GM21723 (cell line): ENCODE data around the gene AFF3.

ENCODE experiments used
- ATAC-seq: cut with Tn5 transposase; IDR thresholded peaks from one replicate; pipeline ENCODE4 v1.9.1; 2021; ENCODE audit warnings: mild to moderate bottlenecking, moderate library complexity; ENCODE audit not compliant: unreplicated experiment

Gene AFF3

DNA sequence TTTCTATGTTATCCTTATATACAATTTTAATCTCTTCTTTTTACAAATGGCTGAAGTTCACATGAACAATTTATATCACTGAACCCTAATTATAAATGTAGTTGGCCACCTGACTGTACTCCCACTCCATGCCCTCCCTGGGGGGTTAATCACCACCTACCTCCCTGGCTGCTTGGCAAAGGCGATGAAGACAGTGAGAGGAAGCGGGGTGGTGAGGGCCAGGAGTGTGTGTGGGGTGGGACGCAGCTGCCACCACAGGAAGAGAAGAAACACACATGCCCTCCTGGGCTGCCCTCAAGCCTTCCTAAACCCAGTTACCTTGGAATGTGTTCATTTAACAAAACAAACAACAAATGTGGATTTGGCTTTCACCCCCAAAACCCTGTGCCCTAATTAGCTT, 565.6 kb downstream of the AFF3 start:
- no peak for ATAC-seq

DNA sequence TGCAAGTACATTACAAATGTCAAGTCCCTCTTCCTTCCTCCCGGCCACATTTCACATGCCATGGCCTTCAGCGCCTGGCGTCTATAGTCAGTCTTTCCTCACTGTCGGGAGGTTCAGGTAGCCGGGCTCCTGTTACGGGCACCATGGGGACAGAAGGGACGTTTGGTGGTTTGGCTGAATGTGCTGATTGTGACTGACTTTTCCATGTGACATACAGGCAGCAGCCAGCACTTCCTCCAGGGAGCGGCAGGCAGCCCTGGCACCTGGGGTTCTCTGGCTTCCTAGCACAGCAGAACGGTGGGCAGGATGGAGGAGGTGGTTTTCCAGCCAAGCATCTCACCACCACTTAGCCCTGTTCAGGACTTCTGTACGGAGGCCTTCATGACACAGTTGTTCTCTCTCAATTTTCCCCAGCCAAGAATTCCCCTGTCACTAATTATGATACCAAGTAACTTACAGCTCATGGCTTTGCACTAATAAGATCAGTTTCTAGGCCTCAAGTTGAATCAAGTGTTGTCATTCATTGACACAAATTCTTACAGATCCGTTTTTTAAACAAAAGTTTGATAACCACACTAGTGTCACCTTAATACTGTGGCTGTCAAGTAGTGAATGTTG, 568.6 kb downstream of the AFF3 start:
- no peak for ATAC-seq

DNA sequence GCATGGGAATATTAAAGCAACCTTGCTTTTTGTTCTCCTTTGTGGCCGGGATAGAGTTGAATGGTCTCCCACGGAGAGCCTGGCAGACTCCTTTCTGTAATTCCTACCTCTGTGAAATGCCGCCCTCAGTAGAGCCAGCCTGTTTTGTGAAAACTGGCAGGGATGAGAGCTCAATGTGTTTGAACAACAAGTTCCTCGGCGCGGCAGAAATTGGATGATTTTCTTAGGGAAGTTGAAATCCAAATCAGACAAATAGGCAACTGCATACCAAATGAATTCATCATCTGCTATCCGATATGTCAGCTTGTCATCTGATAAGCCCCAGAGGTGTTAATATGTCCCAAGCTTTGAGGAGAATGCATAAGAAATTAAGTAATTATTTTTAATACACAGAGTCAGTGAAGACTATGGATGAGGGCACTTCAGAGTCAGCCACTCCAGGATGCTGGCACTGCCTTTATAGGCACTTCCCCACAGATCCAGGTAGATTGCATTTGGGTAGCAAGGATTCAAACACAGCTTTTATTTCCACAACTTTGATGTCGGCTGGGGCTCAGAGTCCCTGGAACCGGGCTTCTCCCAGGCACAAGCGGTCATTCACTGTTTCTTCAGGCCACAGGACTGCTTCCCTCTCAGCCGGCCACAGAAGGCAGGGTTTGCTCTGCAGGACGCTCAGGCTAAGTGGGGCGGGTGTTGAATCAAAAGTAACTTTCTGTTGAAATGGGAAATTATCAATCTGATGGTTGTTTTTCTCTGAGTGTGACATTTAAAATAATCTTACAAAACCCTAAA, 569.8 kb downstream of the AFF3 start:
- no peak for ATAC-seq

DNA sequence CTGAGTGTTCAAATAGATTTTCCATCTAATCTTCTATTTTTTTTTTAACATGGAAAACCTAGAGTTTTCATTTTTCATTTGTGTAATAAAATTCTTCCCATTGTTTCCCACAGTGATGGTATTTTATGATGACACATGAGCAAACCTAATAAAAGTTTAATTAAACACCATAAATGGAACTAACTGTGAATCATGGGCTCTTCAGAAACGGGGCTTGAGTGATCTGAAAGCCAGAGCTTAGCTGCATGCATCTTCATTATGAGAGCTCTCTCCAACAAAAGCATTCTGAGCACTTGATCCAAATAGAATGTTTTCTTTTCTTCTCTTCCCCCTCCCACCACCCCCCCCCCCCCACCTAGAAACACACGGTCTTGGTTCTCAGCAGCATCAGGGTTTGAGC, 570.4 kb downstream of the AFF3 start:
- ATAC-seq = no peak

DNA sequence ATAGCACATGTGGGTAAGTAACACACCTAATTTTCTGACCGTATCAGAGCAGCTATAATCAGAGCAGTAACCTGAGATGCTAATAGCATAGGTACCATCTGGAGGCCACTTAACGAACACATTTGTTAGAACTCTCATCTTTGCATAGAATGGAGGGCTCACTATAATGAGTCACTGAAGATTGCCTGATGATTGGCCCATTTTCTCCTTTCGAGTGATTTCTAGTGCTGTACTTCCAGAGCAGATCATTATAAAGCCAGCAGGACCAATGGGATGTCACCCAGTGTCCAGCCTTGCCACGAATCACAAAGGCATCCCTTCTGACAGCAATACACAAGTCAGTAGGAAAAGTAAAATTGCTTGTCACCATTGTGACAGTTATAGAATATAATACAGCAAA, 570.9 kb downstream of the AFF3 start:
- ATAC-seq = no peak

DNA sequence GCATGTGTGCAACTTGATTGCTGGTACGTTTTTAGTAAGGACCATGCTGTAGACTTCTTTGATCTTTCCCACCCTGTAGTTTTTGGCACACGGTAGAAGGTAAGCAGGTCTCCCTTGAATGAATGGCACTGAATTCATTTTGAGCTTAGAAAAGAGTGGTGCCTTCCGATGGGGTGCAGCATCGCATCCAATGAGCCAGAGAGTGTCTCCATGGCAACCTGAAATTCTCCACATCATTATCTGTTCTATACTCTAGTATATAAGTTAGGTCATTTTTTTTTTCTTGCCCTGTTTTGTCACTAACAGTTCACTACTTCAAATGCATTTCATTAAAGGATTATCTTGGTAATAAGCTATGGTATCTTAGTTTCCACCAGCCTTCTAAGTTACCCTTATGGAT, 571.4 kb downstream of the AFF3 start:
- no peak for ATAC-seq

DNA sequence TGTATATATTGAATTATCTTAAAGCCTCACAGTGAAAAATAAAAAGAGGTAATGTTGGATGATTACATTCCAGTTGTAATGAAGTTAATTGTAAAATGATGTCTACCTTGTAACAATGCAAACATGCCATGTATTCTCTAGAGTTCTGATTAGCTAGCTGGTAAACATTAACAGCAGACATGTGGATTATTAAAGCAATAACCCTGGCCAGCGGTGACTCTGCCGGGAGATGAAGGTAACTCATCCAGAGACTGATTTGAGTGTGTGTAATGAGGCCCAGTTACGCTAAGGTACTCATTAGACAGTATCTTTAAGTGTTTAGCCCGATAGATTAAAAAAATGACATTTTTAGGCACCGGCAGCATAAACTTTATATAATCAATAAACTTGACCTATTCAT, 573.0 kb downstream of the AFF3 start:
- ATAC-seq = no peak

DNA sequence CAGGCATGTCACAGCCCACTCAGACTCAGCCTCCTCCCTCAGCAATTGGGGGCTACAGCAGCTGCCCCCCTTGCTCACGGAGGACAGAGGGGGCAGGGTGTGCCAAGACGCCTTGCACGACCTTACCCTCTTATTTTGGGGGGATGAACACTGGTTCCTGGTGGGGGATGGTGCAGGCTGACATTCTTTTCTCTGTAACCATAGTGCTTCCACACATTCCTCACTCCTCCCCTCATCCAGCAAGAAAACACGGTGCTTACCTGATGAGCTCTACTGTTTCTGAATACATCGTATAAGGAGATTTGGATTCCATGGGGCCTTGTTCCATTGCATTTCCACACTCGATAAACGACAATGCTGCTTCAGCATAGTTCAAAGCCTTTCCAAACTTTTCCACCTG, 577.2 kb downstream of the AFF3 start:
- ATAC-seq = no peak

DNA sequence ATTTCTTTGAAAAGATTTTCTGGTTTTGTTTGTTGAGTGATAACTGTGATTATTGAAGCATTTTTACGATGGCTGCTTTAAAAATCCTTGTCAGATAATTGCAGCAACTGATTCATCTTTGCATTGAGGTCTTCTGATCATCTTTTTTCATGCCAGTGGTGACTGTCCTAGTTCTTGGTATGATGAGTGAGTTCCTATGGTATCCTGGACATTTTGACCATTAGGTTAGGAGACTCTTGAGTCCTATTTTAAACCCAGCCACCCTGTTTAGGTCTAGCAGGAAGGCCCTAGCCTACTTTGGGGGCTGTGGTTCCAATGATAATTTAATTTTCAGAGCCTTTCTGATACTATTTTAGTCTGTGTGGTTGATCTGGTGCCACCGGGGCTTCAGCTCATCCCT, 579.9 kb downstream of the AFF3 start:
- ATAC-seq = no peak

DNA sequence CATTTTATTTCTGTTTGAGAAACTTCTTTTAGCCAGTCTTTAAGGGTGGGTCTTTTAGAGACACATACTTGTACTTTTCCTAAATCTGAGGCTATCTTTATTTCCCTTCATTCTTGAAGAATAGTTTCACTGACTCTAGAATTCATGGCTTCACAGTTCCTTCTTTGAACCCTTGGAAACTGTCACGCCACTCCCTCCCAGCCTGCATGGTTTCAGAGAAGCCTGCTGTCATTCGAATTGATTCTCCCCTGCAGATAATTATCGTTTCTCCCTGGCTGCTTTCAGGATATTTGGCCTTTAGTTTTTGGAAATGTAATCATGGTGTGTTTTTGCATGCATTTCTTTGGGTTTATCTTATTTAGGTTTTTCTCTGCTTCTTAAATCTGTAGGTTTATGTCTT, 580.6 kb downstream of the AFF3 start:
- ATAC-seq = no peak

DNA sequence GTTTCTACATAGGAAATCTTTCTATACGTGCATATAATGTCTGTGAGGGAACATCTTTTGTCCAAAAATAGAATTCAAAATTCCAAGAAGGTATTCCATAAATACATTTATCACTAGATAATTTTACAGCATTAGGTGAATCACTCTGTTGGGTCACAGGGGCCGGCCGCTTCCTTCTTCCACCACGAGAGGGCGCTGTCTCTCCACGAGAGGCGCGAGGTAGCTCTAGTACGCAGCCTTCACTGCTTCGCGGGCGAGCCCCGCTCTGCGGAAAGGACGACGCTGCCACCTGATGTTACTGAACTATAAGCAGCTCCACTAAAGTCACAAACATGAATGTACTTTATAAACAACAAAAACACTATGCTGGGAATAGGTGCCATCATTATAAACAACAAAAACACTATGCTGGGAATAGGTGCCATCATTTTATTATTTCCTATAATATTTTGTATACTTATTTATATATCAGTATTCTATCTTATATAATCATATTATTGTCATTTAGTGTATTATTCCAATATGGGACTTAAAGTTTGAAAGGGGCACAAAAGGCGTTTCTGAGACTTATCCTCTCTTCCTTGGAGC, 583.2 kb downstream of the AFF3 start:
- peak; percentile 89 for ATAC-seq

DNA sequence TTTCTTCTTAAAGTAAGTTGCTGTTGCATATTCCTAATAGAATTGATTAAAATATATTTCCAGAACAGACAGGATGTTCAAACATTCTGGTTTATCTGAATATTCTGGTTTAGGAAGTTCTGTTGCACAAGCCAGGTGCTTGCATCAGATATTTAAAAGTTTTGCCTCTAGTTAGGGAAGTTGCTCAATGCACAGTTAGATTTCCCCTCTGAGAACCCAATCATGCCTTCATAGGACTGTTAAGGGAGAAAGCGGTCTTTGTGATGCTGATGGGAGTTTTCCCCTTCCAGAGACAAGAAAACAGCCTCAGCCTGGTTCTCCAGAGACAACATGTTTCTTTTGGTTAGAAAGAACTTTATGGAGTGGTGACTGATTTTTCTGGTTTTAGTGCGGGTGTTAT, 587.0 kb downstream of the AFF3 start:
- no peak for ATAC-seq

DNA sequence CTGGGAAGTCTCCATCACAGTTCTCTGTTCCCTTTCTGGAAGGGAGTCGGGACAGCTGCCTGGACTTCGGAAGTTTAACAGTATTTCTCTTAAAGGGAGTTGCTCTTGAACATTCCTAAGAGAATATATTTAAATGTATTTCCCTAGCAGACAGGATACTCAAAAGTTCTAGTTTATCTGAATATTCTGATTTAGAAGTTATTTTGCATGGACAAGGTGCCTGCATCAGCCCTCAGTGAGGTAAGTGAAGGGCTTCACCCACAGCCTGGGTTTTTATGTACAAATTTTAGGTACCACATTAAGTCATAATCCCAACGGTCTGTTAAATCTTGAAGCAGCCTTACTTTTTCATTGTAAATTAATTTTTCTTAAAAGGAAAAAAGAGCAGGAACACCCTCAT, 587.5 kb downstream of the AFF3 start:
- ATAC-seq = no peak

DNA sequence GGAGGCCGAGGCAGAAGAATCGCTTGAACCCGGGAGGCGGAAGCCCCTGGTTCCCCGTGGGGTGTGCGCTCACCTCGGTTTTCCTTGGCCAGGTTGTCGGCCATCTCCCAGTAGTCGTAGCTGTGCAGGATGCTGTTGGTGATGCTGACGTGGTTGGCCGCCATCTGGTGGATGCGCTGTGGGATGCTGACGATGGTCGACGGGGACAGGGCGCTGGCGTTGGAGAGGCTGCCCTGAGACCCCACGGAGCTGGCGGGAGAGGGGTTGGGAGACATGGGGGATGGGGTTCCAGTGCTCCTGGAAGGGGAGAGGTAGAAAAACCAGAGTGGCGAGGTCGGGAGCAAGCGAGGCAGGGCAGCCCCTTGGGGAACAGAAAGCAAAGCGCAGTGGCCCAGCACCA, 588.2 kb downstream of the AFF3 start:
- no peak for ATAC-seq

DNA sequence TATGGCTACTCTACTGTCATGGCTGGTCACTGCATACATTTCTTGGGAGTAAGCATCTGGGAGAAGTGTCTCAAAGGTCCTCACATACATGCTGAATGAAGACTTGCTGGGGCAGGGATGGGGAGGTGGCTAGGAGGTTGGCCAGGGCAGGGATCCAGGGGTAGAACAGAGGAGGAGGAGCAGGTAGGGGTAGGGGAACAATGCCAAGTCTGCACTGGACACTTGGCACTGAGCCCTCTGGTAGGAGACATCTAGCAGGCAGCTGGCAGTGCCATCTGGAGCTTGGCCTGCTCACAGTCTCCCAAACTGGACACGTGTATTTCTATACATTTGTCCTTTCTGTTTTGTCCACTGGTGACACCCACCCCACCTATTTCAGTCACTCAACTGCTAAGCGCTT, 589.9 kb downstream of the AFF3 start:
- ATAC-seq = no peak

DNA sequence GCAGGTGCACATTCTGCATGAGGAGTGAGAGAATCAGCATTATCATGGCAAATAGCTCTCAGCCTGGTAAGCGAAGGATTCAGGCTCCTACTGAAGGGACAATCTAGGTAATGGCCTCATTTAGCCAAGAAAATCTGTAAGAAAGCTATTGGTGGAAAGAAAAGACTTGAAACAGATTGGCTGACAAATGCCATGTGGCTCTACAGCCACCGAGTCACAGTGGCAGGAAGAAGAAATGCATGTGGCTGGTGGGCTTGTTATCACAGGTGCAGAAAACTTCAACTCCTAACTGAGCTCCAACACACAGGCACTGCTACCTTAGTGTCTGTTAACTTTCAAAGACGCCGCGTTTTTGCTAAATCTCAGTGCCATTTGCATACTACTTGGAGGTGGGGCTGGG, 592.0 kb downstream of the AFF3 start:
- no peak for ATAC-seq

DNA sequence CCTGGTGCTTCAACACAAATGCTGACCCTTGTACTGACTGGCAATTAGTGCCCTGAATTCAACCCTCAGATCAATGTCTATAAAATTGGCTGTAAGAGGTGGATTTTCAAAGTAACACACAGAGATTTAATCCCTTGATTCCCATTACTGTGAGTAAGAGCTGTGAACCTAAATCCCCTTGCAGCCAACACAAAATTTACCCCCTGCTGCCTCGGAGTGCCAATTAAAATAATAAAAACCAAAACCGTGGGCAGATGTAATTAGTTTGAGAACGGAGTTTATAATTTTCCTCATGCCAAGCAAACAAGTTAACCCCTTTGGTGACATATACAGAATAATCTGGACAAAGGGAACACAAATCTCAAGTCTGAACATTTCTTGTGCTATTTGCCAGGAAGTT, 596.8 kb downstream of the AFF3 start:
- no peak for ATAC-seq

DNA sequence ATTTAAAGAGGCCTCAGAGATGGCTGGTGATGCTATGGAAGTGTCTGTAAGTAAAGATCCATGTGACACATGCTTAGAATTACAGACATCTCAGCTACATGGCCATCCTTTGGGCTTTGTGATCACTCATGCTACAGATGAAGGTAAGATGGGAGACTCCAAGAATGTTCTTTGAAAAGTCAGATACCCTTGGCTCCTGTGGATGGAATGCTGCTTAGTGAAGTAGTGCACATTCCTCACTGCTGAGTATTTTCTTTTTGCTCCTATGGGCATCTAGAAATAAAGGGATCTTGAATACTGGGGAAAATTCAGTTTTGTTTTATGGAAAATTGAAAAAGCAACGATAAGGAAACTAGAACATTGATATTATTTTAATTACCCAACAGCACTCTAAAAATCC, 597.3 kb downstream of the AFF3 start:
- ATAC-seq = no peak

DNA sequence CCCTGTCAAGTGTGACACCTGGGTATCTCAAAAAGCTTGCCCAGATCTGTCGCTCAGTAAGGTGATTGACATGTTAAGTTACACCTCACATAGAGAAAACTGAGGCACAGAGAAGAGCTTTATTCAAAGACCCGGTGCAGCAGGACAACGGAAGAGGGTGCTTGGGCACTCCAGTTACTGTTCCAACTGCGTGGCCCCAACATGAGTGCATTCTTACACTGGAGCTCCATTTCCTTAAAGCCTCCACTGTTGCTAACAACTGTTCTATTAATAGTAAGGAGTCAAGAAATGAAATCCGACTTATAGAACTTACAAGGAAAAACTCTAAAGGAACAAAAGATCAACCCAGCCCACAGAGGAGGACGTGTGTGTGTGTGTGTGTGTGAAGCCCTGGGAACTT, 597.8 kb downstream of the AFF3 start:
- no peak for ATAC-seq

DNA sequence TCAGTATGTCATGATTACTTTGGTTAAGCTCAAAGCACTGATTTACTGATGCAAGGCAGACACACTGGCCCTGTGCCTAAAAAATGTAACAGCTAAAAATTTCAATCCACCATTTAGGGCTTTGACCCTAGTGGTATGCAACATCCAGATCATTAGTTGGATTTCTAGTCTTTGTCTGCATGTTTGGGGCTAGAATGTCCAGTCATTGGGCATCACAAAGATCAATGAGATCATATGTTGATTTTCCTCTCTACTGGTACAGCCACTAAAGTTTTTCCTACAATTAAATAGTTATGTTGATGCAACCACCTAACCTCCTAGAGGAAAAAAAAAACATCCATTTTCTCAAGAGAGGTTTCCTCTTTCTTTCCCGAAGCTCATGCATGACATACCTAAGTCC, 599.1 kb downstream of the AFF3 start:
- no peak for ATAC-seq

DNA sequence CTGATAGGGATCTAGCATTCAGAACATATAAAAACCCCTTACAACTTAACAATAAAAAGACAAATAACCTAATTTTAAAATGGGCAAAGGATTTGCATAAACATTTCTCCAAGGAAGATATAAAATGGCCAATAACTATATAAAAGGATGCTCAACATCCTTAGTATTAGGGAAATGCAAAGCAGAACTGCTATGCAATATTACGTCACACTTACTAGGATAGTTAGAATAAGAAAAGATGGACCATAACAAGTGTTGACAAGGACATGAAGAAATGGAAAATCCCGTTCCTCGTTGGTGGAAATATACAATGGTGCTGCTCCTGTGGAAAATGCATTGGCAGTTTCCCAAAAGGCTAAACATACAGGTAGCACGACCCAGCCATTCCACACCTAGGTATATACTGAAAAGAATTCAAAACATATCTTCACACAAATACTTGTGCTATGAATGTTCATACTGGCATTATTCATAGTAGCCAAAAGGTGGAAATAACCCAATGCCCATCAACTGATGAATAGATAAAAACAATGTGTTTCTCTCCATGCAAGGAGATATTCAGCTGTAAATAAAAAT, 604.4 kb downstream of the AFF3 start:
- ATAC-seq = no peak

DNA sequence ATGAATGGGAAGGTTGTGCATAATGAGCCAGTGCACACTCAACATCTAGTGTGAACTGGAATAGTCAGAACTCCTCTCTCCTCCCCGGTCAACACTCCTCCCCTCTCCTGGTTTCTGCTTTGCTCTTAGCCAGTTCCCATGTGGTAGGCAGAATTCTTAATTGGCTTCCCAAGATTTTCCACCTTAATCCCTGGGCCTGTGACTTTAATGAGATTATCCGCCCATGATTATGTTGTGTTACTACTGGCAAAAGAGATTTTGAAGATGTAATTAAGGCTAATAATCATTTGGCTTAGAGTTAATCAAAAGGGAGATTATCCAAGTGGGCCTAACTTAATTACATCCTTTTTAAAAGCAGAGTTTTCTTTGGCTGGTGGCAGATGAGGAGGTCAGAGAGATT, 618.3 kb downstream of the AFF3 start:
- no peak for ATAC-seq
